GM21381 (cell line): ENCODE data around the gene FHAD1.
"Not testable (repeated sequence)": the region's sequence is repeated elsewhere in the genome, so short reads cannot be mapped to it uniquely, and the experiment has no call there.

Experiments
- ATAC-seq: cut with Tn5 transposase; IDR thresholded peaks from one replicate; pipeline ENCODE4 v1.9.1; 2021; ENCODE audit warnings: mild to moderate bottlenecking, moderate library complexity; ENCODE audit not compliant: unreplicated experiment

The FHAD1 gene

GRCh38 chr1:15275921-15276683, 29.1 kb downstream of the FHAD1 start:
- no peak for ATAC-seq

- ATAC-seq = no peak
Measured at GRCh38 chr1:15276691-15277446, 29.8 kb downstream of the FHAD1 start.

- ATAC-seq = no peak
Measured at GRCh38 chr1:15277447-15277838, 30.4 kb downstream of the FHAD1 start.

- ATAC-seq = no peak
Measured at GRCh38 chr1:15277933-15278332, 30.9 kb downstream of the FHAD1 start.

- no peak for ATAC-seq
Measured at GRCh38 chr1:15279576-15280230, 32.7 kb downstream of the FHAD1 start.

GRCh38 chr1:15280416-15280815, 33.4 kb downstream of the FHAD1 start:
- no peak for ATAC-seq

GRCh38 chr1:15282038-15282437, 35.0 kb downstream of the FHAD1 start:
- no peak for ATAC-seq

- ATAC-seq = no peak
Measured at GRCh38 chr1:15282810-15283474, 35.9 kb downstream of the FHAD1 start.

- ATAC-seq = no peak
Measured at GRCh38 chr1:15283526-15283925, 36.5 kb downstream of the FHAD1 start.

- no peak for ATAC-seq
Measured at GRCh38 chr1:15286452-15286851, 39.4 kb downstream of the FHAD1 start.

- ATAC-seq = no peak
Measured at GRCh38 chr1:15287035-15287979, 40.3 kb downstream of the FHAD1 start.

- no peak for ATAC-seq
Measured at GRCh38 chr1:15288173-15288926, 41.3 kb downstream of the FHAD1 start.

- ATAC-seq = no peak
Measured at GRCh38 chr1:15289251-15289651, 42.2 kb downstream of the FHAD1 start.

GRCh38 chr1:15290382-15290781, 43.4 kb downstream of the FHAD1 start:
- ATAC-seq = no peak

GRCh38 chr1:15295696-15296095, 48.7 kb downstream of the FHAD1 start:
- no peak for ATAC-seq

- no peak for ATAC-seq
Measured at GRCh38 chr1:15296585-15297321, 49.7 kb downstream of the FHAD1 start.

- ATAC-seq = not testable (repeated sequence)
Measured at GRCh38 chr1:15297975-15298374, 51.0 kb downstream of the FHAD1 start.

- no peak for ATAC-seq
Measured at GRCh38 chr1:15299179-15299578, 52.2 kb downstream of the FHAD1 start.

GRCh38 chr1:15299806-15300205, 52.8 kb downstream of the FHAD1 start:
- ATAC-seq = no peak
